Stimulated activated CD8-positive, alpha-beta memory T cell treated with anti-CD3 and anti-CD28 coated beads, Interleukin-12 subunit alpha, Interleukin-12 subunit beta, amount 100 ng/mL, for 24 hours (primary cell): ENCODE results near the gene LILRB4.
"Not testable (repeated sequence)": the region's sequence is repeated elsewhere in the genome, so short reads cannot be mapped to it uniquely, and the experiment has no call there.

Experiments used
- DNase-seq: peaks from one replicate; pipeline ENCODE4 v3.0.0-alpha.2; 2020; ENCODE audit errors: extremely low read depth

LILRB4 gene

DNA sequence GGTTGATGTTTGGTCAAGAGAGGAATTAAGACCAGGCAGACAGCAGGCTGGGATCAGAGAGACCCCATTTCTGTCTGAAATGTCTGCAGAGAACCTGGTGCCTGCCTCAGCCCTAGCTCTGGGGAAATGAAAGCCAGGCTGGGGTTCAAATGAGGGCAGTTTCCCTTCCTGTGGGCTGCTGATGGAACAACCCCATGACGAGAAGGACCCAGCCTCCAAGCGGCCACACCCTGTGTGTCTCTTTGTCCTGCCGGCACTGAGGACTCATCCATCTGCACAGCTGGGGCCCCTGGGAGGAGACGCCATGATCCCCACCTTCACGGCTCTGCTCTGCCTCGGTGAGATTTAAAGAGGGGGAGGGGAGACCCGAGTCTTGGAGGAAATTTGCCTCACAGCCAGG, at the start of gene LILRB4:
LILRB4 (plus strand) TSS at position 256 of the 400 bp plus-strand sequence; CDS start at position 305, 49 bp downstream.
- DNase-seq = no peak

DNA sequence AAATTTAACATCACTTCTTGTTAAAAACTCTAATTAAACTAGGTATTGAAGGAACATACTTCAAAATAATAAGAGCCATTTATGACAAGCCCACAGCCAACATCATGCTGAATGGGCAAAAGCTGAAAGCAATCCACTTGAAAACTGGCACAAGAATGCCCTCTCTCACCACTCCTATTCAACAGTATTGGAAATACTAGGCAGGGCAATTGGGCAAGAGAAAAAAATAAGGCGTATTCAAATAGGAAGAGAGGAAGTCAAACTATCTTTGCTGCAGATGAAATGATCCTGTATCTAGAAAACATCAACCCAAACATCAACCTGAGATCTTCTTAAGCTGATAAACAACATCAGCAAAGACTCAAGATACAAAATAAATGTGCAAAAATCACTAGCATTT, 48.1 kb upstream of the LILRB4 start:
- DNase-seq = no peak

DNA sequence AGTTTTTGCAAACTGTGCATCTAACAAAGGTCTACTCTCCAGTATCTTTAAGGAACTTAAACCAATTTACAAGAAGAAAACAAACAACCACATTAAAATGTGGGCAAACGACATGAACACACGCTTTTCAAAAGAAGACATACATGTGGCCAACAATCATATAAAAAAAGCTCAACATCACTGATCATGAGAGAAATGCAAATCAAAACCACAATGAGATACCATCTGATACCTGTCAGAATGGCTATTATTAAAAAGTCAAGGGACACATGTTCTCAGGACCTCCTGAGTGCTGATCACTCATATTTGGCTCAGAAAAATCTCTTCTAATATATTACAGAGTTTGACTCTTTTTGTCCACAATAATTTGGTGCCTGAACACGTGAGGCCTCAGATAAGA, 46.7 kb upstream of the LILRB4 start:
- DNase-seq = no peak

DNA sequence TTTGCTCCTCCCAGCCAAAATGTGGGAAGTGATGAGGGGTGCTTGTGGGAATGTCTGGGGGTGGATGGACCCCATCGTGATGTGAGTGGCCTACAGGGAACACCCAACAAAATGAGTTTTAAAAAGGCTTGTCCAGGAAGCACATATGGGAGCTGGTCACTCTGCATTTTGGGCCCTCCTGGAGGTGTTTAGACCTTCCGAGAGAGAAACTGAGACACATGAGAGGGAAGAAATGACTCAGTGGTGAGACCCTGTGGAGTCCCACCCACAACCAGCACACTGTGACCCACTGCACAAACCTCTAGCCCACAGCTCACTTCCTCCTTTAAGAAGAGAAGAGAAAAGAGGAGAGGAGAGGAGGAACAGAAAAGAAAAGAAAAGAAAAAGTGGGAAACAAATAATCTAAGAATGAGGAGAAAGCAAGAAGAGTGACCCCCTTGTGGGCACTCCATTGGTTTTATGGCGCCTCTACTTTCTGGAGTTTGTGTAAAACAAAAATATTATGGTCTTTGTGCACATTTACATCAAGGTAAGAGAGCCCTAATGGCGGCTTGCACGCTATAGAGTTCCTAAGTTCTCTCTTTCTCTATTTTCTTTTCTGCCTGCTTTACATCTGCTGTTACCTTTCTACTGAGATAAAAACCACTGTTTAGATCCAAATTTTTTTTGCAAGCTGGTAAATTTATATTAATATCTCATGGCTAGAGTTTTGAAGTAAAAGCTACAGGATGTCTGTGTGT, 45.8 kb upstream of the LILRB4 start:
- no peak for DNase-seq

DNA sequence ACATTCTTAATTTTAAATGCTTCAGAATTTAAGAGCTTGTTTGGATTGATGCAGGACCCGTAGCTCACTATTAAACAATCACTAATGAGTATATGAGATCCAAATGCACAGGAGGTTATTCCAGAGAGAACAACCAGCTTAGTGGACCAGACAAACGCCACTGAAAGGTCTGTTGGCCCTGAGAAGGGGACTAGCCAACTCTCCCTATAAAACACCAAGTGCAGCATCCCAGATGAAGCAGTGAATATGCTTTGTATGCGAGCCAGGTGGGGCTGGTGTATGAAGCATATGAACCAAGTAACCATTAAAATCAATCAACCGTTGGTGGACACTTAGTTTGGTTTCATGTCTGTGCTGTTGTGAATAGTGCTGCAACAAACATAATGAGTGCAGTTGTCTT, 42.3 kb upstream of the LILRB4 start:
- DNase-seq = no peak

DNA sequence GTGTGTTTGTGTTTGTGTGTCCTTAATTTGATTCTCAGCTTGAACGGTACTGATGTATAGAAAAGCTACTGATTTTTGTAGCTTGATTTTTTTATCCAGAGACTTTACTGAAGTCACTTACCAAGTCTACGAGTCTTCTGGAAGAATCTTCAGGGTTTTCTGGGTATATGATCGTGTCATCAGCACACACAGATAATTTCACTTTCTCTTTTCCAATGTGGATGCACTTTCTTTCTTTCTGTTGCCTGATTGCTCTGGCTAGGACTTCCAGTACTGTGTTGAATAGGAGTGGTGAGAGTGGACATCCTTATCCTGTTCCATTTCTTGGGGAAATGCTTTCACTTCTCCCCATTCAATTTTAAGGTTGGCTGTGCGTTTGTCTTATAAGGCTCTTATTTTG, 40.4 kb upstream of the LILRB4 start:
- DNase-seq = no peak

DNA sequence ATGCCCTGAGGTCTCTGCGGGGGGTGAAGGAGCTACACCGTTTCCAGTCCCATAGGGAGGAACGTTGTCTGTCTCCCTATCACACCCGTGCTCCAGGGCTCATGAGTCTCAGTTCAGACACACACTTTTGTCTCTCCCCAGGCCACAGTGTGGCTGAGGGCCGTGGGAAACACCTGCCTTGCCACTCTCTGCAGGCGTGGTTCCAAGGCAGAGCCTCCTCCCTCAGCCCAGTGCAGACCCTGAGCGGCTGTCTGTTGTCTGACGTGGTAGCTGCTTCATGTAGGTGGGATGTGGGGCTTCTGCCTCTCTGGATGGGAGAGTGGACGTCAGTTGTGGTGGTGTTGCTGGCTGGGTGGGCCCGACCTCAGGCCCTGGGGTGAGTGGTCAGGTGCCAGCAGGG, 38.6 kb upstream of the LILRB4 start:
- not testable (repeated sequence) for DNase-seq

DNA sequence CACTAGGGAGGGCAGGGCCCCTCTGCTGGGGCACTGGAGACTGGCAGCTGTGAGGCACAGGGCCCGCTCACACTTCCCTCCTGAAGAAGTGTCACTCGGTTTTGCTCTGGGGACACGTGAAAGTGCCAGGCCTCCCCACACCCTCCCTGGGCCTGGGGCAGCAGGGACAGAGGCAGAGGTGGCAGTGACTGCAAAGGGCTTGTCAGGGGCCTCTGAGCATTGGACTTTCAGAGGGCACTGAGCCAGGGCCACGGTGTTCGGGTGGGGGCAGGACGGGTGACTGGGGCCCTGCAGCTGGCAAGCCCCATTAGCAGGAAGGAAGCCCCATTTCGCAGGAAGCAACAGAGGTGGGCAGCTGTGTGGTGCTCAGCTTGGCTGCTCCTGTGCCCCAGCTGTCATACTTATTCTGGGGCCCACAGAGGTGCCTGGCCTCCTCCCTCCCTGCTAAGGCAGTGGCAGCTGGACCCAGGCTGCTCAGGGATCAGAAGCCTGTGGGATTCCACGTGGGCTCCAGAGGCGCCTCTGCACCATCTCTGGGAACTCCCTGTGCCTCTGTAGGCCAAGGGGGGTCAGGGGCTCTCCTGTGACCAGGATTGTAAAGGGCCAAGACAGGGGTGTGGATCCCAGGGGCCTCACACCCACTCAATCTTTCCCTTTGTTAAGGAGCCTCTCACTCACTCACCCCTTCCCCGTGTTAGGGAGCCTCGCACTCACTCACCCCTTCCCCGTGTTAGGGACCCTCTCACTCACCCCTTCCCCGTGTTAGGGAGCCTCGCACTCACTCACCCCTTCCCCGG, 37.7 kb upstream of the LILRB4 start:
- not testable (repeated sequence) for DNase-seq

DNA sequence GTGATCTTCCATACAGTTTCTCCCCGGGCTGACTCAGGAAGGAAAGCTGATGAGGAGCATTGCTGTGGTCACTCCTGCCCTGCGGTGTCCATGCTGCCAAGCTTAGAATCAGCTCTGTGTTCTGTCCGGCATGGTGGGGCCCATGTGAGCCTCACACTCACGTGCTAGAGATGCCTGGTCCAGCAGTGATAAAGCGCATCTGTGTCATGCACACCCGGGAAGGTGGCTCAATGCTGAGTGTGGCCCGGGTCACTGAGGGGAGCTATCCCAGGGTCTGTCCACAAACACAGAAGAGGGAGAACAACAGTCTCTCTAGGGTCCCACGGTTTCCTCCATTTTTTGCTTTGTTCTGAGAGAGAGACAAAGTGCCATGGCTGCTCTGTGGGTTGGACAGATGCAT, 36.0 kb upstream of the LILRB4 start:
- DNase-seq = no peak

DNA sequence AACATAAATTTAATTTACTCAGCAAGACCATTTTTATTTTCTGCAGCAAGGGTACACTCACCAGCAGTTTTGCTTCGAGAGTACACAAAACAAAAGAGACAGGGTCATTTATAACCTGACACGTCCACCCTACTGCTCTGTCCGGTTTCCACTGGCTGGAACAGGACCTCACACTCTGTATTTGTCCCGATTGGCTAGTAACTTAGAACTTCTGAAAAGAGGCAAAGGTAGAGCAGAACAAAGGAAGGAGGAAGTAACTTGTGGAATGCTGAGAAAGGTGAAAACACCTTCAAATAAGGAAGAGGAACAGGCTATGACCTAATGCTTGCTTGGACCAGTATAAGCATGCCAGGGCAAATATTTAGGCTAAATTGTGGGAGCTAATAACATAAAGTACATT, 34.9 kb upstream of the LILRB4 start:
- DNase-seq = not testable (repeated sequence)

DNA sequence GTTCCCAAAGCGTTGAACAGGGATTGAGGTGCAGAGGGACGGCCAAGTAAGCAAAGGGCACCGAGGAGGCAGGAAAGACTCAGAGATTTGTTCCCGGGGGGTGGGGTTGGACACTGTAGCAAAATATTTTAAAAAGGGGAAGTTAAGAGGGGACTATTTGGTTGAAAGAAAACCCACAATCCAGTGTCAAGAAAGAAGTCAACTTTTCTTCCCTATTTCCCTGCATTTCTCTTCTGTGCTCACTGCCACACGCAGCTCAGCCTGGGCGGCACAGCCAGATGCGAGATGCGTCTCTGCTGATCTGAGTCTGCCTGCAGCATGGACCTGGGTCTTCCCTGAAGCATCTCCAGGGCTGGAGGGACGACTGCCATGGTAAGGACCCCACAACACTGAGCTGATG, 32.5 kb upstream of the LILRB4 start, which contains the start of gene LILRB1:
LILRB1 (plus strand) TSS at position 223 of the 400 bp plus-strand sequence. CDS start 590 bp downstream, outside the sequence.
- not testable (repeated sequence) for DNase-seq

DNA sequence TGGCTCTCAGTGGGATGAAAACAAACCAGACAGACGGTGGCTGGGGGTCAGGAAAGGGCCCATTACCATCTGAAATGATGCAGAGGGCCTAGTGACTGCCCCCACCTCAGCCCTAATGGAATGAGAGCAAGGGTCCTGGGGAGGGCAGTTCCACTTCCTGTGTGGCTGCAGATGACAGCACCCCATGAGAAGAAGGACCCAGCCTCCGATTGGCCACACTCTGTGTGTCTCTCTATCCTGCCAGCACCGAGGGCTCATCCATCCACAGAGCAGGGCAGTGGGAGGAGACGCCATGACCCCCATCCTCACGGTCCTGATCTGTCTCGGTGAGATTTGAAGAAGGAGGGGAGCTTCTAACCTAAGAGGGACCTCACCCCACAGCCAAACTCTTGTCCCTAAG, 32.0 kb upstream of the LILRB4 start:
- no peak for DNase-seq

DNA sequence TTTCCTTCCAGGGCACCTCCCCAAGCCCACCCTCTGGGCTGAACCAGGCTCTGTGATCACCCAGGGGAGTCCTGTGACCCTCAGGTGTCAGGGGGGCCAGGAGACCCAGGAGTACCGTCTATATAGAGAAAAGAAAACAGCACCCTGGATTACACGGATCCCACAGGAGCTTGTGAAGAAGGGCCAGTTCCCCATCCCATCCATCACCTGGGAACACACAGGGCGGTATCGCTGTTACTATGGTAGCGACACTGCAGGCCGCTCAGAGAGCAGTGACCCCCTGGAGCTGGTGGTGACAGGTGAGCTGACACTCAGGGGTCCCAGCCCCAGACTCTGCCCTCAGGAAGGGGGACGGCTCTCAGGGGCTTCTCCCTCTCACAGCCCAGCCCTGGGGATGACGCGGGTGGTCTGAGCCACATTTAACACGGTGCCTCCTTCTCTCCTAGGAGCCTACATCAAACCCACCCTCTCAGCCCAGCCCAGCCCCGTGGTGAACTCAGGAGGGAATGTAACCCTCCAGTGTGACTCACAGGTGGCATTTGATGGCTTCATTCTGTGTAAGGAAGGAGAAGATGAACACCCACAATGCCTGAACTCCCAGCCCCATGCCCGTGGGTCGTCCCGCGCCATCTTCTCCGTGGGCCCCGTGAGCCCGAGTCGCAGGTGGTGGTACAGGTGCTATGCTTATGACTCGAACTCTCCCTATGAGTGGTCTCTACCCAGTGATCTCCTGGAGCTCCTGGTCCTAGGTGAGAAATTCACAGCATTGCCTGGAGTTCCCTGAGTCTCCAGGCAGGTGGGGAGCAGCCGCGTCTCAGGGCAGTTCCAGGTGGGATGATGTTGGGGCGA, 31.1 kb upstream of the LILRB4 start:
- DNase-seq = not testable (repeated sequence)

DNA sequence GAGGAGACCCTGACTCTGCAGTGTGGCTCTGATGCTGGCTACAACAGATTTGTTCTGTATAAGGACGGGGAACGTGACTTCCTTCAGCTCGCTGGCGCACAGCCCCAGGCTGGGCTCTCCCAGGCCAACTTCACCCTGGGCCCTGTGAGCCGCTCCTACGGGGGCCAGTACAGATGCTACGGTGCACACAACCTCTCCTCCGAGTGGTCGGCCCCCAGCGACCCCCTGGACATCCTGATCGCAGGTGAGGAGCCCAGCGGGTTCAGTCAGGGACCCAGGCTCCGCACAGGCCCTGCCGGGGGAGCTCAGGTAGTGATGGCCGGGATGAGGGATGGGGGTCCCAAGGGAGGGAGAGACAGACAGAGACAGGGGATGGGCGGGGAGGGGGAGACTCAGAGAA, 30.3 kb upstream of the LILRB4 start:
- not testable (repeated sequence) for DNase-seq

DNA sequence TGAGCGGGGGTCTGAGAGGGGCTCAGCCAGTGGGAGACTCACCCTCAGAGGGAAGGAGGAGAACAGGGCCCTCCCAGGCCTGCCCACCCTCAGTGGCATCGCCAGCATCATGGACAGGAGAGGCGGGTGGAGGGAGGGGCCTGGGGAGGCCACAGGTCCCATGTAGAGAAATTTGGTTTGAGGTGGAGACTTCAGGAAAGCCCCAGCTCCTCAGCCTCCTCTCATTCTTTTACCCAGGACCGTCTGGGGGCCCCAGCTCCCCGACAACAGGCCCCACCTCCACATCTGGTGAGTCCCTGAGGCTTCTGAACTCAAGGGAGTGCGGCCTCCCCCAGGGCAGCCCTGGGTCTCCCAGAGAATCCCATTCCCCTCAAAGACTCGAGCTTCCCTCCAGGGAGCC, 29.4 kb upstream of the LILRB4 start:
- no peak for DNase-seq

DNA sequence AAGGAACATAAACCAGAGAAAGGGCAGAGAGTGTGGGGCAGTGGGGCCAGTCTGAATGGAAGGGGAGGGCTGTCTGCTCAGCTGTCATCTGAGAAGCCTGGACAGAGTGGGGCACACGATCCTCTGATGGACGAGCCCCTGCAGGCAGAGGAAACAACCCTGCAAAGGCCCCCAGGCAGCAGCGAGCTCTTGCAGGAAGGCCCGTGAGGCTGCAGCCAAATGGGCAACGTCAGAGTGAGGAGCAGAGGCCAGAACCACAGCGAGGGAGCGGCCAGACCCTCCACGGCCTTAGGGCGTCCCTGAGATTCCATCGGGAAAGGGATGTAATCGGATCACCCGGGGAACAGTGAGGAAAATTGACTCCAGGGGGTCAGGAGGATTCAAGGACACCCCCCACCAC, 26.7 kb upstream of the LILRB4 start:
- not testable (repeated sequence) for DNase-seq

DNA sequence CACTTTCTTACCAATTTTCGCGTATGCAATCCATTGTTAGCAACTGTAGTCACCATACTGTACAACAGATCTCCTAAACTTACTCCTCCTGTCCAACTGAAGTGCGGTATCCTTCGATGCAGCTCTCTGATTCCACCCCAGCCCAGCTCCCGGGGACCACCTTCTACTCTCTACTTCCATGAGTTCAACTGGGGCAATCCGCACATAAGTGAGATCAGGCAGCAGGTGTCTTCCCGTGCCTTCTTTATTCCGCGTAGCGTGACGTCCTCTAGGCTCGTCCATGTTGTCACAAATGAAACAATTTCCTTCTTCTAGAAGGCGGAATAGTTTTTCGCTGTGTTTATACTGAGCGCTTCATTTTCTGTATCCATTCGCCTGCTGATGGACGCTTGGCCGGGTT, 24.1 kb upstream of the LILRB4 start:
- no peak for DNase-seq

DNA sequence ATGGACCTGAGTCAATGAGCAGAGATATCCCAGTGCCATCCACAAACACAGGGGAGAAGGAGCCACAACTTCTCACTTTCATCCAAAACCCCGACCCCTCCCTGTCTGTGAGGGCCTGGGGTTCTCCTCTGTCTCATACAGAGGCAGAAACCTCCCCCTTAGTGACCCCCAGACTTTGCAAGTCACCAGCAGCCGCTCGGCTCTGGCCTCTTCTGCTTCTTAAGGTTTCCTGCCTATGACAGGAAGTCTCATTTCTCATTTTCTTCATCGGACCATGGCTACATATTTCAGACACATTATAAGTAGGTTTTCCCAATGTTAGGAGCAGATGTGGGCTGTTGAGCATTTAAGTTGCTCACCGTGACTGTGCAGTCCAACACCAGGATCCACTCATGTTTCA, 19.8 kb upstream of the LILRB4 start:
- not testable (repeated sequence) for DNase-seq

DNA sequence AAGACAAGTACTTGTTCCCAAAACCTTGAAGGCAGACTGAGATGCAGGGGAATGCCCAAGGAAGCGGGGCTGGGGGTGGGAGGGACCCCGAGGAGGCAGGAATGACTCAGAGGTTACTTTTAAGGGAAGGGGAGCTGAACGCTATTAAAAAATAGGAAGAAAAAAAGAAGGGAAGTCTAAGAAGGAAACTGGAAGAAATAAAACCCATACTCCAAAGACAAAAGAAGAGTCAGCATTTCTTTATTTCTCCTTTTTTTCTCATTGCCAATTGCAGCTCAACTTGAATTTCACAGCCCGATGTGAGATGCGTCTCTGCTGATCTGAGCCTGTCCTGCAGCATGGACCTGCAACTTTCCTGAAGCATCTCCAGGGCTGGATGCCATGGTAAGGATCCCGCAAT, 19.2 kb upstream of the LILRB4 start:
- DNase-seq = not testable (repeated sequence)

DNA sequence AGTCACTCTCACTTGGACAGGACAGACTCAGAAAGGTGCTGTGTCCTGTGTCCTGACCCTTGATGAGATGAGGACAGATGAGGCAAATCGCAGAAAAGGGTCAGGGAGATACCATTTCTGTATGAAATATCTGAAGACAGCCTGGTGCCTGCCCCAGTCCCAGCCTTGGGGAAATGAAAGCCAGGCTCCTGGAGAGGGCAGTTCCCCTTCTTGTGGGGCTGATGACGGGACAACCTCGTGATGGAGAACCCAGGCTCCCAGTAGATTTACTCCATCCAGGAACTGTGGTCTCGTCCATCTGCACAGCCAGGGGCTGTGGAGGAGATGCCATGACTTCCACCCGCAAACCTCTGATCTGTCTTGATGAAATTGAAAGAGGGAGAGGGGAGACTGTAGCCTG, 18.7 kb upstream of the LILRB4 start:
- DNase-seq = no peak

DNA sequence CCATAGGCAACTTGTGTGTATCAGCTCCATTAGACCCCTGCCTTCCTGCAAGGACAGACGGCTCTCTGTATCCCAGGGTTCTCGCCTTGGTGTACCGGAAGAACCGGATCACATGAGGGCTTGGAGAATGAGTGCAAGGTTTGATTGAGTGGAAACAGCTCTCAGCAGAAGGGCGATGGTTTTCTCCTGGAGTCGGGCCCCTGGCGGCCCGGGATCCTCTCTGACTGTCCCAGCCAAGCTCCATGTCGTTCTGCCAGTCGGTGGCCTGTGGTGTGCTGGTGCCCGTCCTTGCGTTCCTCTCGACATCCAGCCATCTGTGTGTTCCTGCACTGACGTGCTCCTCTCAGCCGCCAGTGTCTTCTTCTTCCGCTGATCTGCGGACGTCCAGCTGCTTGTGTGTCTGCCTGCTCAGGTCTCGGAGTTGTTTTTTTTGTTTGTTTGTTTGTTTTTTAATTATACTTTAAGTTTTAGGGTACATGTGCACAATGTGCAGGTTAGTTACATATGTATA, 16.4 kb upstream of the LILRB4 start:
- DNase-seq = no peak

DNA sequence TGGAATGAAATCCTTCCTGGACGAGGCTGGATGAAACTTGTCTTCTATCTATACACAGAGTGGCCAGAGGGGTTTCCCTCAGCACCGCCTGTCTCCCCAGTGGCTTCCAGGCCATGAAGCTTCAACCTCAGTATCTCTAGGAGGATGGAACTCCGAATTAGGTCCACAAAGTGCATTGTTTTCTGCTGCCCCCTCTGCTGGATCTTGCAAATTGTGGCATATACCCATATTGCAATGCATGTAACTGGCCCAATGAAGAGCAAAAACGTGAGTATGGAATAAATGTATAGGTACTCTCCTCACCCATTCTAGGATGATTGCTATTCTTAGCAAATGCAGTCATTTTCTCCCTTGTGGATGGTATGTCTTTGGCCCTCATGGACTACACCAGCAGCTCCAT, 14.7 kb upstream of the LILRB4 start:
- no peak for DNase-seq
